ENCODE results near the gene ARAP2. TPM values are rescaled to one million over a fixed set of nuclear protein-coding genes. Genes with fewer than 3 reads are reported as not detected.

Gene ARAP2
- total and polyA plus RNA-seq, 2 experiments from 2014 or later = 0.92 to 4.8 TPM

DNA sequence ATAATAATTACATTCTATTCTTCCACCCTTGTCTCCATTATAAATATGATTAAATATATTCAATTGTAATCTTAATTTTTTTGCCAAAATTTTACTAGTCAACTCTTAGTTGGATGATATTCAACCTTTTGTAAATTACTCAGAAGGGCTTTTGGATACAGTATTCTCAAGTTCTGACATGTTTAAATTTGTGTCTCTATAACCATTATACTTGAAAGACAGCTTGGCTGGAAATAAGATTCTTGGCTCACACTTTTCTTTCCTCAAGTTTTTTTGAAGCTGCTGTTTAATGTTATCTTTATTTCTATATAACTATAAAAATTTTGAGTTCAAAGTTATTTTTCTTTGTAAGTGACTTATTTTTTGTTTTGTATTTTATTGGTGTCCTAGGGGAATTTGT, 214.4 kb downstream of the ARAP2 start:
- H3K27ac Mint-ChIP-seq = no peak overlapping the region
- Histone ChIP-seq H3K27me3 (ENCODE audit: insufficient read depth) (no peaks in the 10 kb centered on the region), H3K27ac (ENCODE audit: low read depth) (no peak overlapping the region), H3K9me2 (ENCODE audit: insufficient read depth) (no peaks in the 10 kb centered on the region; the same call in none of the 2 replicates), H4K20me1 (replicated peaks; ENCODE audit: insufficient read depth) (no peaks in the 10 kb centered on the region), H3K4me2 (no peak overlapping the region), H3F3A (replicated peaks; ENCODE audit: low read depth) (no peaks in the 10 kb centered on the region), H2AFZ (no peak overlapping the region), H3K36me3 (ENCODE audit: insufficient read depth) (no peaks in the 10 kb centered on the region), H3K4me1 (ENCODE audit: insufficient read depth) (peaks cover 15% of the 10 kb centered on the region; the same call in 1 of the 2 replicates), H3K4me3 (no peak overlapping the region), H3K79me2 (replicated peaks; ENCODE audit: insufficient read depth) (no peaks in the 10 kb centered on the region)
- no peaks in the 10 kb centered on the region for H3K27me3 Mint-ChIP-seq (ENCODE audit: insufficient read depth, low read depth, poor library complexity)
- no peaks in the 10 kb centered on the region for H3K36me3 Mint-ChIP-seq (ENCODE audit: low read depth)
- ATAC-seq (no peak), DNase-seq (ENCODE audit: low spot score) (no peak)
- H3K4me1 Mint-ChIP-seq = peaks cover 16% of the 10 kb centered on the region
- no peak overlapping the region for H3K4me3 Mint-ChIP-seq
- no peak for TF ChIP-seq STAT1 (IDR thresholded peaks at IDR 0.05; ENCODE audit: unreplicated experiment)
- no peak for TF ChIP-seq CREB1 (CRISPR knock-in tag; IDR thresholded peaks at IDR 0.05; ENCODE audit: low read depth)
- no peak for TF ChIP-seq POLR2AphosphoS5 (IDR thresholded peaks at IDR 0.05; ENCODE audit: low read depth)
- TF ChIP-seq JUNB (IDR thresholded peaks at IDR 0.05; ENCODE audit: unreplicated experiment) = no peak
- TF ChIP-seq EZH2 (IDR thresholded peaks at IDR 0.05; ENCODE audit: low read depth, unreplicated experiment) = no peak
- no peak for TF ChIP-seq NANOG (IDR thresholded peaks at IDR 0.05; ENCODE audit: borderline replicate concordance)
- TF ChIP-seq ZNF331 (CRISPR knock-in tag; IDR thresholded peaks at IDR 0.05; ENCODE audit: low read depth) = no peak
- TF ChIP-seq, protein P1, sequence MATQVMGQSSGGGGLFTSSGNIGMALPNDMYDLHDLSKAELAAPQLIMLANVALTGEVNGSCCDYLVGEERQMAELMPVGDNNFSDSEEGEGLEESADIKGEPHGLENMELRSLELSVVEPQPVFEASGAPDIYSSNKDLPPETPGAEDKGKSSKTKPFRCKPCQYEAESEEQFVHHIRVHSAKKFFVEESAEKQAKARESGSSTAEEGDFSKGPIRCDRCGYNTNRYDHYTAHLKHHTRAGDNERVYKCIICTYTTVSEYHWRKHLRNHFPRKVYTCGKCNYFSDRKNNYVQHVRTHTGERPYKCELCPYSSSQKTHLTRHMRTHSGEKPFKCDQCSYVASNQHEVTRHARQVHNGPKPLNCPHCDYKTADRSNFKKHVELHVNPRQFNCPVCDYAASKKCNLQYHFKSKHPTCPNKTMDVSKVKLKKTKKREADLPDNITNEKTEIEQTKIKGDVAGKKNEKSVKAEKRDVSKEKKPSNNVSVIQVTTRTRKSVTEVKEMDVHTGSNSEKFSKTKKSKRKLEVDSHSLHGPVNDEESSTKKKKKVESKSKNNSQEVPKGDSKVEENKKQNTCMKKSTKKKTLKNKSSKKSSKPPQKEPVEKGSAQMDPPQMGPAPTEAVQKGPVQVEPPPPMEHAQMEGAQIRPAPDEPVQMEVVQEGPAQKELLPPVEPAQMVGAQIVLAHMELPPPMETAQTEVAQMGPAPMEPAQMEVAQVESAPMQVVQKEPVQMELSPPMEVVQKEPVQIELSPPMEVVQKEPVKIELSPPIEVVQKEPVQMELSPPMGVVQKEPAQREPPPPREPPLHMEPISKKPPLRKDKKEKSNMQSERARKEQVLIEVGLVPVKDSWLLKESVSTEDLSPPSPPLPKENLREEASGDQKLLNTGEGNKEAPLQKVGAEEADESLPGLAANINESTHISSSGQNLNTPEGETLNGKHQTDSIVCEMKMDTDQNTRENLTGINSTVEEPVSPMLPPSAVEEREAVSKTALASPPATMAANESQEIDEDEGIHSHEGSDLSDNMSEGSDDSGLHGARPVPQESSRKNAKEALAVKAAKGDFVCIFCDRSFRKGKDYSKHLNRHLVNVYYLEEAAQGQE (IDR thresholded peaks at IDR 0.05; ENCODE audit: unreplicated experiment) = no peak
- no peak for TF ChIP-seq ZNF114 (CRISPR knock-in tag; IDR thresholded peaks at IDR 0.05)
- TF ChIP-seq ETS1 (IDR thresholded peaks at IDR 0.05) = no peak
- TF ChIP-seq EZH2phosphoT487 (IDR thresholded peaks at IDR 0.05; ENCODE audit: unreplicated experiment) = no peak
- no peak for TF ChIP-seq ZNF462 (CRISPR knock-in tag; IDR thresholded peaks at IDR 0.05)
- no peak for TF ChIP-seq CTCF (conservative IDR thresholded peaks at IDR 0.05; ENCODE audit: low read depth in 2 of 2)
- H3K9me3 Mint-ChIP-seq = no peaks in the 10 kb centered on the region

Measured in GM23338 (cell line).